Measurements from ENCODE around the gene PITPNB. TPM values are rescaled to one million over a fixed set of nuclear protein-coding genes. Genes with fewer than 3 reads are reported as not detected.

Gene PITPNB
- total and polyA plus RNA-seq, 2 of the 13 experiments (the other 11 are each of a cell fraction or from before 2014, with no cell fraction given) = 17.0 to 30.1 TPM

DNA sequence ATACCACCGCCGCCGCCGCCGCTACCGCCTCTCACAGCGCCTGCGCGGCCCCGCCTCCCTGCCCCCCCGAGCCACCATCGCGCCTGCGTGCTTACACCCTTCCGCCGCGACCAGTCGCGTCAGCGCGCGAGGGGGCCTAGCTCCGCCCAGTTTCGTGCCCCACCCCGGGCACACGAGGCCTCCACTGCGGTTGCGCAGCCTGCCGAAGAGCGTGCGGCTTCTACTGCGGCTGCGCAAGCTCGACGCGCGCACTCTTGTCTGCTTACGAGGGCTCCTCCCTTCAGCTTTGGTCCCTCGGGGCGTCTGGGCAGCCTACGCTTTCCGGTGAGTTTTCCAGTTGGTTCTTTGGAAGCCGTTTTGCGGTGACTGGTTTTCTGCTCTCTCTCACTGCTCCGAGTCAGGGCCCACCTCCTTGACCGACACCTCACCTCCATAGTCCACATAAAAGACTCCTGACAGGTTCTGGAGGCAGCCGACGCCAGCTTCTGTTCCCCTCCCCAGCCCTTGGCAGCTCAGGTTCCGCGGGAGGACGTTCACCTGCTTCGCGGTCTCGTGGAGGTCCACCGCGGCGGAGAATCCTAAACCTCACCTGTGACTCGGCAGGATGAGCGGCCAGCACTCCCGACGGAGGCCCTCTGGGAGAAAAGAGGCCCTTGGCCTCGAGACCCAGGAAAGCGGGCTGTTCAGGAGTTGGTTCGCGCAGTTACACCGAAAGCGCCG is at the start of gene PITPNB (continued):
- no peak for TF ChIP-seq NR3C1 (CRISPR knock-in tag; IDR thresholded peaks at IDR 0.05)
- 0 out of 2 replicates have a peak, but pooled peaks have one; percentile 62 for TF ChIP-seq CCDC6 (CRISPR knock-in tag; IDR thresholded peaks at IDR 0.05)
- TF ChIP-seq PHF21A (CRISPR knock-in tag; IDR thresholded peaks at IDR 0.05) = no peak
- TF ChIP-seq SMYD3 (CRISPR knock-in tag; IDR thresholded peaks at IDR 0.05) = no peak
- TF ChIP-seq, protein P1, sequence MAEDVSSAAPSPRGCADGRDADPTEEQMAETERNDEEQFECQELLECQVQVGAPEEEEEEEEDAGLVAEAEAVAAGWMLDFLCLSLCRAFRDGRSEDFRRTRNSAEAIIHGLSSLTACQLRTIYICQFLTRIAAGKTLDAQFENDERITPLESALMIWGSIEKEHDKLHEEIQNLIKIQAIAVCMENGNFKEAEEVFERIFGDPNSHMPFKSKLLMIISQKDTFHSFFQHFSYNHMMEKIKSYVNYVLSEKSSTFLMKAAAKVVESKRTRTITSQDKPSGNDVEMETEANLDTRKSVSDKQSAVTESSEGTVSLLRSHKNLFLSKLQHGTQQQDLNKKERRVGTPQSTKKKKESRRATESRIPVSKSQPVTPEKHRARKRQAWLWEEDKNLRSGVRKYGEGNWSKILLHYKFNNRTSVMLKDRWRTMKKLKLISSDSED (CRISPR knock-in tag; IDR thresholded peaks at IDR 0.05) = no peak
- TF ChIP-seq ARNTL (CRISPR knock-in tag; IDR thresholded peaks at IDR 0.05) = 0 out of 2 replicates have a peak, but pooled peaks have one; percentile 11
- 0 out of 2 replicates have a peak, but pooled peaks have one; percentile 43 for TF ChIP-seq ZNF747 (CRISPR knock-in tag; IDR thresholded peaks at IDR 0.05; ENCODE audit: borderline replicate concordance)
- TF ChIP-seq, protein P2, sequence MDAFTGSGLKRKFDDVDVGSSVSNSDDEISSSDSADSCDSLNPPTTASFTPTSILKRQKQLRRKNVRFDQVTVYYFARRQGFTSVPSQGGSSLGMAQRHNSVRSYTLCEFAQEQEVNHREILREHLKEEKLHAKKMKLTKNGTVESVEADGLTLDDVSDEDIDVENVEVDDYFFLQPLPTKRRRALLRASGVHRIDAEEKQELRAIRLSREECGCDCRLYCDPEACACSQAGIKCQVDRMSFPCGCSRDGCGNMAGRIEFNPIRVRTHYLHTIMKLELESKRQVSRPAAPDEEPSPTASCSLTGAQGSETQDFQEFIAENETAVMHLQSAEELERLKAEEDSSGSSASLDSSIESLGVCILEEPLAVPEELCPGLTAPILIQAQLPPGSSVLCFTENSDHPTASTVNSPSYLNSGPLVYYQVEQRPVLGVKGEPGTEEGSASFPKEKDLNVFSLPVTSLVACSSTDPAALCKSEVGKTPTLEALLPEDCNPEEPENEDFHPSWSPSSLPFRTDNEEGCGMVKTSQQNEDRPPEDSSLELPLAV (CRISPR knock-in tag; conservative IDR thresholded peaks at IDR 0.05; ENCODE audit: low read depth) = no peak
- TF ChIP-seq, protein P3, sequence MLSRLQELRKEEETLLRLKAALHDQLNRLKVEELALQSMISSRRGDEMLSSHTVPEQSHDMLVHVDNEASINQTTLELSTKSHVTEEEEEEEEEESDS (CRISPR knock-in tag; IDR thresholded peaks at IDR 0.05; ENCODE audit: borderline replicate concordance) = no peak
- TF ChIP-seq ZMAT3 (CRISPR knock-in tag; conservative IDR thresholded peaks at IDR 0.05) = 0 out of 2 replicates have a peak, but pooled peaks have one; percentile 41
- TF ChIP-seq FOSL2 (CRISPR knock-in tag; IDR thresholded peaks at IDR 0.05) = no peak; the same call in 1 of the 2 replicates
- TF ChIP-seq KAT2B (IDR thresholded peaks at IDR 0.05; ENCODE audit: borderline replicate concordance, low read depth, low read length) = no peak
- no peak for TF ChIP-seq U2AF2 (IDR thresholded peaks at IDR 0.05; ENCODE audit: low read depth, low read length)
- TF ChIP-seq, protein P4, sequence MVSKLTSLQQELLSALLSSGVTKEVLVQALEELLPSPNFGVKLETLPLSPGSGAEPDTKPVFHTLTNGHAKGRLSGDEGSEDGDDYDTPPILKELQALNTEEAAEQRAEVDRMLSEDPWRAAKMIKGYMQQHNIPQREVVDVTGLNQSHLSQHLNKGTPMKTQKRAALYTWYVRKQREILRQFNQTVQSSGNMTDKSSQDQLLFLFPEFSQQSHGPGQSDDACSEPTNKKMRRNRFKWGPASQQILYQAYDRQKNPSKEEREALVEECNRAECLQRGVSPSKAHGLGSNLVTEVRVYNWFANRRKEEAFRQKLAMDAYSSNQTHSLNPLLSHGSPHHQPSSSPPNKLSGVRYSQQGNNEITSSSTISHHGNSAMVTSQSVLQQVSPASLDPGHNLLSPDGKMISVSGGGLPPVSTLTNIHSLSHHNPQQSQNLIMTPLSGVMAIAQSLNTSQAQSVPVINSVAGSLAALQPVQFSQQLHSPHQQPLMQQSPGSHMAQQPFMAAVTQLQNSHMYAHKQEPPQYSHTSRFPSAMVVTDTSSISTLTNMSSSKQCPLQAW (CRISPR knock-in tag; IDR thresholded peaks at IDR 0.05) = peak; percentile 49; the same call in 1 of the 2 replicates
- TF ChIP-seq ESRRA (CRISPR knock-in tag; IDR thresholded peaks at IDR 0.05; ENCODE audit: low read depth) = no peak
- TF ChIP-seq HNF4A (CRISPR knock-in tag; IDR thresholded peaks at IDR 0.05) = no peak
- no peak; the same call in 1 of the 2 replicates for TF ChIP-seq ZNF652 (CRISPR knock-in tag; IDR thresholded peaks at IDR 0.05; ENCODE audit: borderline replicate concordance, low read depth)
- TF ChIP-seq ZNF256 (CRISPR knock-in tag; conservative IDR thresholded peaks at IDR 0.05) = no peak
- TF ChIP-seq ZNF333 (CRISPR knock-in tag; IDR thresholded peaks at IDR 0.05; ENCODE audit: borderline replicate concordance) = no peak
- no peak for TF ChIP-seq RFXAP (CRISPR knock-in tag; IDR thresholded peaks at IDR 0.05; ENCODE audit: borderline replicate concordance)
- TF ChIP-seq, protein P5, sequence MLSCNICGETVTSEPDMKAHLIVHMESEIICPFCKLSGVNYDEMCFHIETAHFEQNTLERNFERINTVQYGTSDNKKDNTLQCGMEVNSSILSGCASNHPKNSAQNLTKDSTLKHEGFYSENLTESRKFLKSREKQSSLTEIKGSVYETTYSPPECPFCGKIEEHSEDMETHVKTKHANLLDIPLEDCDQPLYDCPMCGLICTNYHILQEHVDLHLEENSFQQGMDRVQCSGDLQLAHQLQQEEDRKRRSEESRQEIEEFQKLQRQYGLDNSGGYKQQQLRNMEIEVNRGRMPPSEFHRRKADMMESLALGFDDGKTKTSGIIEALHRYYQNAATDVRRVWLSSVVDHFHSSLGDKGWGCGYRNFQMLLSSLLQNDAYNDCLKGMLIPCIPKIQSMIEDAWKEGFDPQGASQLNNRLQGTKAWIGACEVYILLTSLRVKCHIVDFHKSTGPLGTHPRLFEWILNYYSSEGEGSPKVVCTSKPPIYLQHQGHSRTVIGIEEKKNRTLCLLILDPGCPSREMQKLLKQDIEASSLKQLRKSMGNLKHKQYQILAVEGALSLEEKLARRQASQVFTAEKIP (CRISPR knock-in tag; IDR thresholded peaks at IDR 0.05; ENCODE audit: borderline replicate concordance) = no peak
- no peak for TF ChIP-seq ZKSCAN1 (IDR thresholded peaks at IDR 0.05; ENCODE audit: low read length)
- no peak for TF ChIP-seq RFX5 (IDR thresholded peaks at IDR 0.05; ENCODE audit: low read depth, low read length)
